GM23248 (cell line): ENCODE data around the gene POFUT2.

Source experiments
- EZH2 ChIP-seq: fragments of 200-600 bp; sonication (generic); IDR thresholded peaks from 2 replicates; pipeline ENCODE4 v1.6.1; 2018; ENCODE audit warnings: antibody characterized with exemption, mild to moderate bottlenecking; ENCODE audit not compliant: insufficient read depth, poor library complexity, severe bottlenecking
- EZH2phosphoT487 ChIP-seq: fragments of 200-600 bp; sonication (generic); IDR thresholded peaks from 2 replicates; pipeline ENCODE4 v1.6.1; 2018; ENCODE audit warnings: antibody characterized with exemption, moderate library complexity, mild to moderate bottlenecking, low read depth; ENCODE audit not compliant: insufficient read depth

- no peak for TF ChIP-seq EZH2
- no peak for TF ChIP-seq EZH2phosphoT487
These were observed 841 bp downstream of the POFUT2 start for GRCh38 chr21:45286671-45287437.
